SK-N-SH treated with all-trans-retinoic acid at 6 μM for 48 hours (cell line): ENCODE results near the gene GNA15.

Experiments used
- CSDC2 ChIP-seq: fragments of 250-450 bp; sonication (Bioruptor Pico); IDR thresholded peaks from 2 replicates; pipeline ENCODE4 v1.5.0; 2020; ENCODE audit warnings: mild to moderate bottlenecking, moderate library complexity
- CSRNP3 ChIP-seq: fragments of 250-450 bp; sonication (Bioruptor Pico); IDR thresholded peaks from 2 replicates; pipeline ENCODE4 v1.5.1; 2021; ENCODE audit warnings: mild to moderate bottlenecking, moderate library complexity
- OSR1 ChIP-seq: fragments of 250-450 bp; sonication (Bioruptor Pico); IDR thresholded peaks from 2 replicates; pipeline ENCODE4 v1.8.0; 2022; ENCODE audit warnings: moderate library complexity, mild to moderate bottlenecking, inconsistent platforms
- PATZ1 ChIP-seq: fragments of 250-450 bp; sonication (Bioruptor Pico); IDR thresholded peaks from 2 replicates; pipeline ENCODE4 v1.8.0; 2020; ENCODE audit warnings: mild to moderate bottlenecking, moderate library complexity, borderline replicate concordance
- PPARA ChIP-seq: fragments of 250-450 bp; sonication (Bioruptor Pico); IDR thresholded peaks from 2 replicates; pipeline ENCODE4 v1.5.0; 2020; ENCODE audit warnings: mild to moderate bottlenecking, borderline replicate concordance
- SNAI2 ChIP-seq: fragments of 250-450 bp; sonication (Bioruptor Pico); IDR thresholded peaks from 2 replicates; pipeline ENCODE4 v1.5.0; 2020; ENCODE audit warnings: mild to moderate bottlenecking, moderate library complexity
- ZNF70 ChIP-seq: fragments of 450-650 bp; formaldehyde crosslinking; IDR thresholded peaks from 2 replicates; pipeline ENCODE4 v1.5.0; 2020; ENCODE audit warnings: mild to moderate bottlenecking, moderate library complexity

GRCh38 chr19:3100747-3101730 is 34.8 kb upstream of the GNA15 start:
- TF ChIP-seq PPARA (CRISPR knock-in tag), result no peak
- no peak for TF ChIP-seq CSDC2 (CRISPR knock-in tag)
- TF ChIP-seq PATZ1, result no peak
- TF ChIP-seq ZNF70 (CRISPR knock-in tag), result no peak
- TF ChIP-seq CSRNP3 (CRISPR knock-in tag), result no peak
- no peak for TF ChIP-seq OSR1 (CRISPR knock-in tag)
- TF ChIP-seq SNAI2, result no peak
